Endometrial microvascular endothelial cells (primary cell): ENCODE results near the gene TSR2. TPM values are rescaled to one million over a fixed set of nuclear protein-coding genes. Genes with fewer than 3 reads are reported as not detected.
"Not testable (repeated sequence)": the region's sequence is repeated elsewhere in the genome, so short reads cannot be mapped to it uniquely, and the experiment has no call there.

Experiments used
- in situ Hi-C: cut with HindIII; loops from 2 replicates; pipeline ENCODE4 v1.10.0; 2017; ENCODE audit warnings: low sequenced_read_pairs, low pct_unique_long_range_greater_than_20kb; ENCODE audit errors: inconsistent ontology term
- total RNA-seq: library from RNA; depleted of rRNA; stranded (reverse); fragments of >200 nt; gene quantifications from one replicate; pipeline ENCODE4 v1.2.3, GENCODE V29; 2015; ENCODE audit errors: inconsistent ontology term

Gene TSR2
- total RNA-seq, 1 donor from 2014 or later = 10.2 TPM

DNA sequence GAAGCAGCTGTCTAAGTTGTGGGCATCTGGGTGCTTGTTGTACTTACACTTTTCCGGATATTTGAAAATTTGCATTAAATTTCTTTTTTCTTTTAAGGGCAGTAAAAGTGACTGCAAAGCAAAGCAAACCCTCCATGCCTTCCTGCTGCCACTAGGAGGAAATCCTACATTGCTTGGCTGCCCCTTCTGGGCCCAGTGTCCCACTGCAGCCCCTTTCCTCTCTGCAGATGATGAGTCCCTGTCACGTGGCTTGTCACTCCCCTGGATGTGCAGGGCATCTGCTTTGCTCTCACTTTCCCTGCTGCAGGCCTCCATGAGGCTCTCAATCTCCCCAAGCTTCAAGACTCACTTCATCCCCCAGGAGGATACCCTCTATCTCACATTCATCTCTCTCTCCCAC lies 12.7 kb downstream of the TSR2 start:
- in situ Hi-C loops = no loop called here

- in situ Hi-C loops = no loop called here
These were observed 30.0 kb downstream of the TSR2 start for GRCh38 chrX:54470054-54470760.

DNA sequence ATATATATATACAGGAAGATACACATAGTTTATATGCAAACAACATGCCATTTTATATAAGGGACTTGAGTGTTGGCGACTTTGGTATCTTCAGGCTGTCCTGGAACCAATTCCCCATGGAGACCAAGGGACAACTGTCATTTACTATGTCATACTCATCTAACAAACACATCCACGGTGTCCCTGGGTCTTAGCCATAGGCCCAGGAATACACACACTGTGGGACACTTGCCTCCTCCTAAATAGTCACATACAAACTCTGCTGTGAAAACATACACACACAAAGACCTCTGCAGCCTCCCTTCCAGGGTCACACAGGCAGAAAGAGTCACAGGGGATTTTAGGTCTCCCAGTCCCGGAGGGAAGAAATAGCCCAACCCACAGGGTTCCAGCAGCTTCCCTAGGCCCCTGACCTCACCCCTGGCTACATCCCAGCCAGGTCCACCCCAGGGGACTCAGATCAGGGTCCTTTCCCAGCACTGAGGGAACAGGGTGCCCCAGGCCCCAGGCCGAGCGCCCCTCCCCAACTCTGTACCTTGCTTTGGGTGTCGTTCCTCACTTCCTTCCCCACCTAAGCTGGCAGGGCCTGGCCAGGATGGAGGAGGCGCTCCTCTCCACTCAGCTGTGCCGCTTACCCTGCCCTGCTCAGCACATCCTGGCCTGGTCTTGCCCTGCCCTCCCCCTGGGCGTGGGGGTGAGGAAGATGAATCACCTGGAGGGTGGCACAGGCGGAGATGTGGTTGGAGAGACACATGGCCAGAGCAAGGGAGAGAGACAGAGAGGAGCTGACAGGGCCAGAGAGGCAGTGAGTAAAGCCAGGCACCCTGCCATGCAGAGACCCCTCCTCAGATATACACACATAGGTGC lies 34.0 kb downstream of the TSR2 start:
- in situ Hi-C loops = no loop called here

GRCh38 chrX:54479136-54480111 lies 39.2 kb downstream of the TSR2 start:
- in situ Hi-C loops = no loop called here

GRCh38 chrX:54482839-54483593 lies 42.8 kb downstream of the TSR2 start:
- in situ Hi-C loops = no loop called here

DNA sequence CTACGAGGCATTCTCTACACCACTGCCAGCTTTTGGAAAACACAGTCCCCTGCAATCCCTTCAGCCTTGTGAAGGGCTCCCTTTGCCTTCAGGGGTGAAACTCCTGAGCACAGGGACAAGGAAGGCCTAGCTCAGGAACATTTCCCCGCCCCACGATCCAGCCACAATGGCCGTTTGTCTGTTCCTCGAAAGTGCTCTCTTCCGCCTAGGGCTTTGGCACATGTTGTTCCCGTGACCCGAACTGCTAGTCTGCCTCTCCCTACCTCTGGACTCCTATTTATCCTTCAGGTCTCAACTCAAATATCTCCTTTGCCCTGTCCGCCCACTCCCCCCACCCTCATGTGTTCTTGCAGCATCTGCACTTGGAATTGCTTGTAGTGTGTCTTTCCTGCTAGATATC lies 43.7 kb downstream of the TSR2 start:
- in situ Hi-C loops = no loop called here

- in situ Hi-C loops = no loop called here
These were observed 44.5 kb downstream of the TSR2 start for GRCh38 chrX:54484666-54485065.

DNA sequence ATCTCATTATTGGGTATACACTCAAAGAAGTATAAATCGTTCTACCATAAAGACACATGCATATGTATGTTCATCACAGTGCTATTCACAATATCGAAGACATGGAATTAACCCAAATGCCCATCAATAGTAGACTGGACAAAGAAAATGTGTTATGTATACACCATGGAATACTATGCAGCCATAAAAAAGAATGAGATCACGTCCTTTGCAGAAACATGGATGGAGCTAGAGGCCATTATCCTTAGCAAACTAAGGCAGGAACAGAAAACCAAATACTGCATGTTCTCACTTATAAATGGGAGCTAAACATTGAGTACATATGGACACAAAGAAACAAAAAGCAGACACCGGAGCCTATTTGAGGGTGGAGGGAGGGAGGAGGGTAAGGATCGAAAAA lies 49.6 kb downstream of the TSR2 start:
- in situ Hi-C loops = not testable (repeated sequence)

GRCh38 chrX:54492340-54492739 lies 52.1 kb downstream of the TSR2 start:
- in situ Hi-C loops = no loop called here

GRCh38 chrX:54494166-54494988 lies 54.2 kb downstream of the TSR2 start:
- in situ Hi-C loops = no loop called here

Other genes starting within 250 kb of the TSR2 start
- gene WNK3, start 82.4 kb upstream of the TSR2 start, total RNA-seq = 0.28 TPM
- gene FGD1, start 55.8 kb downstream of the TSR2 start, total RNA-seq = 9.5 TPM
- 42.2 TPM for gene GNL3L, start 89.8 kb downstream of the TSR2 start, total RNA-seq